GM18868 (cell line): Measurements from ENCODE around the gene PSAP.
A peak's percentile ranks its signal among the peaks of the same experiment; 100 is the strongest.

Source experiments
- ATAC-seq: cut with Tn5 transposase; IDR thresholded peaks from one replicate; pipeline ENCODE4 v1.9.1; 2021; ENCODE audit warnings: mild to moderate bottlenecking, moderate library complexity; ENCODE audit not compliant: unreplicated experiment

The PSAP gene

GRCh38 chr10:71788954-71789353 lies 62.1 kb downstream of the PSAP start:
- no peak for ATAC-seq

- no peak for ATAC-seq
Observed at GRCh38 chr10:71784679-71785272, 66.3 kb downstream of the PSAP start.

- no peak for ATAC-seq
Observed at GRCh38 chr10:71783917-71784678, 67.0 kb downstream of the PSAP start.

- ATAC-seq = no peak
Observed at GRCh38 chr10:71782917-71783490, 68.0 kb downstream of the PSAP start.

GRCh38 chr10:71782221-71782916 lies 68.7 kb downstream of the PSAP start:
- no peak for ATAC-seq

GRCh38 chr10:71780719-71781118 lies 70.3 kb downstream of the PSAP start:
- no peak for ATAC-seq

GRCh38 chr10:71780156-71780555 lies 70.9 kb downstream of the PSAP start:
- ATAC-seq = no peak

GRCh38 chr10:71779641-71780040 lies 71.4 kb downstream of the PSAP start:
- no peak for ATAC-seq

- ATAC-seq = no peak
Observed at GRCh38 chr10:71778071-71778825, 72.8 kb downstream of the PSAP start.

- no peak for ATAC-seq
Observed at GRCh38 chr10:71777213-71777985, 73.7 kb downstream of the PSAP start.

GRCh38 chr10:71776481-71776925 lies 74.5 kb downstream of the PSAP start:
- no peak for ATAC-seq

- no peak for ATAC-seq
Observed at GRCh38 chr10:71774916-71775702, 75.9 kb downstream of the PSAP start.

GRCh38 chr10:71773221-71773971 lies 77.7 kb downstream of the PSAP start, which contains the start of gene VSIR:
TSS of gene VSIR (minus strand) at chr10:71773520. CDS start at chr10:71773439, 81 bp downstream.
- ATAC-seq = peak; percentile 57

GRCh38 chr10:71772832-71773220 lies 78.2 kb downstream of the PSAP start:
- no peak for ATAC-seq

- ATAC-seq = no peak
Observed at GRCh38 chr10:71771821-71772617, 79.0 kb downstream of the PSAP start.

- no peak for ATAC-seq
Observed at GRCh38 chr10:71771204-71771603, 79.8 kb downstream of the PSAP start.

GRCh38 chr10:71770789-71771188 lies 80.3 kb downstream of the PSAP start:
- ATAC-seq = no peak

GRCh38 chr10:71770255-71770654 lies 80.8 kb downstream of the PSAP start:
- no peak for ATAC-seq
